Lower leg skin (tissue), 3 donors: ENCODE results near the gene KNSTRN.

Experiments
- POLR2A ChIP-seq, 2 donors: fragments of 450-650 bp; IDR thresholded peaks; one replicate each; pipeline ENCODE4 v1.6.1; 2016 to 2017; ENCODE audit warnings: antibody characterized with exemption in 2 of 2, mild to moderate bottlenecking in 1 of 2, moderate library complexity in 1 of 2
- TF ChIP-seq, protein P1 (sequence below), 3 donors: fragments of 450-650 bp; IDR thresholded peaks; one replicate each; pipeline ENCODE4 v1.5.1; 2016; ENCODE audit warnings: antibody characterized with exemption in 3 of 3, mild to moderate bottlenecking in 3 of 3, moderate library complexity in 2 of 3

DNA sequence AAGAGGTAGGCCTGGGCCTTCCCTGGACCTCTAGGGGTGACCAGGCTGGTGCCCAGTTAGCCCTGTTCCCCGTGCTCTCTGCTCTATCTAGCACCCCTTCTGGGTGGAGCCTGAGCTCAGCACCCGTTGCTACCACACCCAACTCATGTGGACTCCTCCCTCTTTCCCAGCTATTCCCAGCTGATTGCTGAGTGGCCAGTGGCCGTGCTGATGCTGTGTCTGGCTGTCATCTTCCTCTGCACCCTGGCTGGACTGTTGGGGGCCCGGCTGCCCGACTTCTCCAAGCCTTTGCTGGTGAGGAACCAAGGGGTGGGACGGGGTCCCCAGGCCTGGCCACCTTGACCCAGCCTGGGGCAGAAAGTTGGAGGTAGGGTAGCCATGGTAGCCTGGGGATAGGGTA, 18.3 kb upstream of the KNSTRN start:
- TF ChIP-seq POLR2A (IDR thresholded peaks at IDR 0.05) = no peak
- TF ChIP-seq, protein P1, sequence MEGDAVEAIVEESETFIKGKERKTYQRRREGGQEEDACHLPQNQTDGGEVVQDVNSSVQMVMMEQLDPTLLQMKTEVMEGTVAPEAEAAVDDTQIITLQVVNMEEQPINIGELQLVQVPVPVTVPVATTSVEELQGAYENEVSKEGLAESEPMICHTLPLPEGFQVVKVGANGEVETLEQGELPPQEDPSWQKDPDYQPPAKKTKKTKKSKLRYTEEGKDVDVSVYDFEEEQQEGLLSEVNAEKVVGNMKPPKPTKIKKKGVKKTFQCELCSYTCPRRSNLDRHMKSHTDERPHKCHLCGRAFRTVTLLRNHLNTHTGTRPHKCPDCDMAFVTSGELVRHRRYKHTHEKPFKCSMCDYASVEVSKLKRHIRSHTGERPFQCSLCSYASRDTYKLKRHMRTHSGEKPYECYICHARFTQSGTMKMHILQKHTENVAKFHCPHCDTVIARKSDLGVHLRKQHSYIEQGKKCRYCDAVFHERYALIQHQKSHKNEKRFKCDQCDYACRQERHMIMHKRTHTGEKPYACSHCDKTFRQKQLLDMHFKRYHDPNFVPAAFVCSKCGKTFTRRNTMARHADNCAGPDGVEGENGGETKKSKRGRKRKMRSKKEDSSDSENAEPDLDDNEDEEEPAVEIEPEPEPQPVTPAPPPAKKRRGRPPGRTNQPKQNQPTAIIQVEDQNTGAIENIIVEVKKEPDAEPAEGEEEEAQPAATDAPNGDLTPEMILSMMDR (IDR thresholded peaks at IDR 0.05) = no peak
